C4-2B (cell line): ENCODE data around the gene NPB.

Experiments
- CTCF ChIP-seq: fragments of 450-650 bp; conservative IDR thresholded peaks from 2 replicates; pipeline ENCODE4 v1.5.1; 2017; ENCODE audit warnings: mild to moderate bottlenecking
- ZFX ChIP-seq: fragments of 450-650 bp; IDR thresholded peaks from 2 replicates; pipeline ENCODE4 v1.6.1; 2017

- no peak for TF ChIP-seq CTCF
- TF ChIP-seq ZFX: no peak
Observed at GRCh38 chr17:81947189-81947588, 45.2 kb downstream of the NPB start, which contains the start of gene MYADML2.
